SW 1271 (cell line): ENCODE data around the gene ATP5IF1.

Experiments
- DNase-seq, 2 experiments: peaks; one replicate each; lab custom pipeline; 2025; lab: John Stamatoyannopoulos, UW

The ATP5IF1 gene

GRCh38 chr1:28236656-28237322 lies 865 bp downstream of the ATP5IF1 start:
- DNase-seq, result no peak

DNA sequence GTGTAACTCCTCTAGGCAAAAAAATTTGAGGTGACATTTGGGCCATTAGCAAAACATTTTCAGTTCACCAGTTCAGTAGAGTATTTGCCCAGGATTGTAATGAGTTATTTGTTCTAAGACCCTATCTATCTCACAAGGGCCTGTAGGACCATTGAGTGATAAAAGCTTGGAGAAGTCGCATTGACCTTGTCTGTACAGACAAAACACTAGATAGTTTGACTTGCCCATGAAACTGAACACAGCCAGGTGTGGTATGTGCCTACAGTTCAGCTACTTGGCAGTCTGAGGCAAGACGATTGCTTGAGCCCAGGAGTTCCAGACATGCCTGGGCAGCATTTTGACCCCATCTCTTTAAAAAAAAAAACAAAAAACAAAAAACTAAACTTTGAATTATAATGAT lies 3.1 kb downstream of the ATP5IF1 start:
- no peak for DNase-seq

- no peak for DNase-seq
Observed at GRCh38 chr1:28240024-28240423, 4.1 kb downstream of the ATP5IF1 start.

DNA sequence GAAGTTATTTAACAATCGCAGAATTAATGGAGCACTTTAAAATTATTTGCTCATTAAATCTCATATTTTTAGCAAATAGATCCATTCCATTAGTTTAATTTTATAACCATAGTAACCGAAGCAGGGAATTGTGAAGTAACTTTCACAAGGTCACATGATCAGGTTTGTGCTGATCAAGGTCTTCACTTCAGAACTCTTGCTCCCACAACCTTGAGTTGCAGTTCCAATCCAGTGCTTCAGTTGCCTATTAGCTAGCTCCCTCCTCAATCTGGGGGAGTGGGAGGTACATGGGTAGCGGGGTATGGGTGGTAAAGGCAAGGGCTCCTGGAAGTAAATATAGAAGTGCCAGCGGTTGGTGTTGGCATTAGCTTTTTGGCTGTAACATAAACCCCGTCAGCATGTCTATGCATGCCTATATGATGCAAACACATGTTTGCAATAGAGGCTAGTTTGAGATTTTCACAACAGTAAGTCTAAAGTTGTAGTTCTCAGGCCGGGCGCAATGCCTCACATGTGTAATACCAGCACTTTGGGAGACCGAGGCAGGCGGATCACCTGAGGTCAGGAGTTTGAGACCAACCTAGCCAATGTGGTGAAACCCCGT lies 5.8 kb downstream of the ATP5IF1 start:
- no peak for DNase-seq

DNA sequence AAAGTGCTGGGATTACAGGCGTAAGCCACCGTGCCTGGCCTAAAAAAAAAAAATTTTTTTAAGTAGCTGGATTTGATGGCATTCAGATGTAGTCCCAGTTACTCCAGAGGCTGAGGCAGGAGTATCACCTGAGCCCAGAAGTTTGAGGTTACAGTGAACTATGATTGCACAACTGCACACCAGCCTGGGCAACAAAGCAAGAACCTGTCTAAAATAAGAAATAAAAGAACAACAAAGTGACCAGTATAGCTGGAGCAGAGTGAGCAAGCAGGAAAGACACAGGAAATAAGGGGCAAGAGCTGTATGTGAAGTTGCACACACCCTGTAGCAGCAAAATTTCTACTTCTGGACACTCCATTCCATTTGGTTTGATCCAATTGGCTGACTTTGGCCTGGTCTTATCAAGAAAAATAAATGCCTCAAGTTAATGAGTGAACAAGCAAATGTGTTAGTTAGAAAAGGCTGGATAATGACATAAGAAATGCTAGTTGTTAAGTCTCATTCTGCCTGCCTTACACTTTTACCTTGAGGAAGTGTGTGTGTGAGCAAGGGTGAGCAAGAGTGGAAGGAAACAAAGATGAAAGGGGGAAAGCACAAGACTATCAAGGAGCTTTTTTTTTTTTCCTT lies 7.9 kb downstream of the ATP5IF1 start:
- no peak for DNase-seq

GRCh38 chr1:28244549-28245251 lies 8.8 kb downstream of the ATP5IF1 start:
- no peak for DNase-seq

- peak in 1 of 2 experiments; percentile 12 for DNase-seq
Observed at GRCh38 chr1:28246427-28246832, 10.5 kb downstream of the ATP5IF1 start.

GRCh38 chr1:28247612-28248272 lies 11.8 kb downstream of the ATP5IF1 start:
- DNase-seq, result no peak

- DNase-seq, result peak in 1 of 2 experiments; percentile 64
Observed at GRCh38 chr1:28248273-28249012, 12.5 kb downstream of the ATP5IF1 start.

GRCh38 chr1:28249013-28249865 lies 13.3 kb downstream of the ATP5IF1 start:
- DNase-seq, result no peak

GRCh38 chr1:28249866-28250295 lies 14.0 kb downstream of the ATP5IF1 start:
- no peak for DNase-seq

- DNase-seq, result no peak
Observed at GRCh38 chr1:28256197-28256827, 20.4 kb downstream of the ATP5IF1 start.

DNA sequence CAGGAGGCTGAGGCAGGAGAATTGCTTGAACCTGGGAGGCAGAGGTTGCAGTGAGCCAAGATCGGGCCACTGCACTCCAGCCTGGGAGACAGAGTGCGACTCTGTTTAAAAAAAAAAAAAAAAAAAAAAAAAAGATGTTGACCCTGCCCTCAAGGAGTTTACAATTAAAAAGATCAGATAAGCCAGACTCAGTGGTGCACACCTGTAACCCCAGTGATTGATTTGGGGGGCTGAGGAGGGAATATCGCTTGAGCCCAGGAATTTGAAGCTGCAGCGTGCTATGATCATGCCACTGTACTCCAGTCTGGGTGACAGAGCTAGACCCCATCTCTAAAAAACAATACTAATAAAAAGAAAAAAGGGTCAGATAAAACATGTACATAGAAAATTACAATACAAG lies 21.8 kb downstream of the ATP5IF1 start:
- no peak for DNase-seq

- no peak for DNase-seq
Observed at GRCh38 chr1:28258628-28259251, 22.8 kb downstream of the ATP5IF1 start.

DNA sequence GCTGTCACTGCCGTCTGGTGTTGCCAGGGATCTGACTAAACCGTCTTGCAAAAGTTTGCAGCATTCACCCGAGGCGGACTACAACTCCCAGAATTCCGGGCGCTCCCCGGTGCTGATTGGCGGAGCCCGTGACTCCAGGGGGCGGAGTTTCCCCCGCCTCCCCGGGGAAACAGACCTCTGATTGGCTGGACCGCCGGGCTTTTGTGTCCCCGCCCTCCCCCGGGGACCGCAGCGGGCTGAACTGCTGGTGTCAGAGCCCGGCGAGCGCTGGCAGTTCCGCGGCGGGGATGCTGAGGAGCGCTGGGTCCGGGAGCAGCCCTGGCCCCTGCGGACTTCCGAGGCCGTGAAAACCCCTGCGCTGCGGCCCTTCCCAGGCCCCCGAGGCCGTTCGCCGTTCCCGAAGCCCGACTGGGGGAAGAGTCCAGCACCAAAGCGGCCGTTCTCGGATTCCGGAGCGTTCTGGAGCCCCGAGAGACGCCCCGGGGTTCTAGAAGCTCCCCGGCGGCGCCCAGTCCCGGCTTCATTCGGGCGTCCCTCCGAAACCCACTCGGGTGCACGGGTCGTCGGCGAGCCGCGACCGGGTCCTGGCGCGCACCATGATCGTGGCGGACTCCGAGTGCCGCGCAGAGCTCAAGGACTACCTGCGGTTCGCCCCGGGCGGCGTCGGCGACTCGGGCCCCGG lies 23.5 kb downstream of the ATP5IF1 start, which contains the start of gene SESN2:
Gene SESN2, plus strand, starts transcription at position 267 of the 682 bp plus-strand sequence. Its CDS starts 330 bp downstream, at position 597.
- DNase-seq, result peak; percentile 90 to 92

GRCh38 chr1:28259934-28260802 lies 24.2 kb downstream of the ATP5IF1 start:
- peak; percentile 12 to 42 for DNase-seq

DNA sequence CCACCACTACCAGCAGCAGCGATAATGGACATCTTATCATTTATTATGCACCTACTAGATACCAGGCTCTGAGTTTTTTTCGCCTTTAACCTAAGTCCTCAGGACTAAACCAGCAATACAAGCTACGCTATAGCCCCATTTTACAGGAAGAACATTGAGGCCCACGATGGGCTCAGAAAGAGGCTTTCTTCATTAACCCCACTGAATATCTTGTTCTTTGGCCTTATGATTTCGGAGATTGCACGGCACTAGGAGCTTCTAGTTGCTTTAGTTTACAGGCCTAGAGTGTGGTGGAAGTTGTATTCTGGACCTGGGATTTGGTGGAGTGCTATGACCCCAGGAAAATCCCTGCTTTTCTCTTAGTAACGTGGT lies 24.9 kb downstream of the ATP5IF1 start:
- no peak for DNase-seq

- no peak for DNase-seq
Observed at GRCh38 chr1:28264897-28265296, 29.0 kb downstream of the ATP5IF1 start.
